HUES64 (cell line): ENCODE measurements around the gene PDZD7.

Experiments
- H3K27ac ChIP-seq: 2 replicates; pipeline ENCODE4 v1.7.0; 2013; ENCODE audit warnings: low read depth, low read length, inconsistent platforms
- H3K27me3 ChIP-seq: 2 replicates; pipeline ENCODE4 v1.6.1; 2013; ENCODE audit warnings: mild to moderate bottlenecking, low read length; ENCODE audit not compliant: insufficient read depth
- H3K36me3 ChIP-seq: 2 replicates; pipeline ENCODE4 v1.6.1; 2013; ENCODE audit warnings: mild to moderate bottlenecking, low read length; ENCODE audit not compliant: insufficient read depth
- H3K4me1 ChIP-seq: 2 replicates; pipeline ENCODE4 v1.6.1; 2013; ENCODE audit warnings: mild to moderate bottlenecking, low read length, moderate library complexity; ENCODE audit not compliant: insufficient read depth
- H3K4me3 ChIP-seq: 2 replicates; pipeline ENCODE4 v1.5.1; 2013; ENCODE audit warnings: mild to moderate bottlenecking, low read length, moderate library complexity
- H3K9ac ChIP-seq: 2 replicates; pipeline ENCODE4 v1.6.1; 2013; ENCODE audit warnings: mild to moderate bottlenecking, low read depth, low read length
- H3K9me3 ChIP-seq: 2 replicates; pipeline ENCODE4 v1.6.1; 2013; ENCODE audit warnings: low read depth, low read length; ENCODE audit not compliant: insufficient read depth
- WGBS: fragments of 150-250, 120-280 bp; methylation state at CpG from one replicate; pipeline ENCODE4 v1.1.7; 2013; ENCODE audit warnings: missing lambda C conversion rate; 5-methylcytosine and 5-hydroxymethylcytosine counted together

PDZD7 gene

GRCh38 chr10:101066896-101067355 is 36.0 kb upstream of the PDZD7 start:
- Histone ChIP-seq H3K27ac (no peak overlapping the region), H3K4me3 (peak overlapping the region; percentile 56), H3K9ac (no peak overlapping the region), H3K9me3 (no peaks in the 10 kb centered on the region), H3K27me3 (peaks cover 78% of the 10 kb centered on the region), H3K36me3 (no peaks in the 10 kb centered on the region), H3K4me1 (peaks cover 24% of the 10 kb centered on the region)
- under 1% methylated on average over 31 of the region's 31 CpGs for WGBS

- Histone ChIP-seq H3K9me3 (no peaks in the 10 kb centered on the region), H3K27me3 (peaks cover 78% of the 10 kb centered on the region), H3K4me1 (peaks cover 27% of the 10 kb centered on the region), H3K36me3 (no peaks in the 10 kb centered on the region), H3K9ac (no peak overlapping the region), H3K27ac (no peak overlapping the region), H3K4me3 (peak overlapping the region; percentile 56)
- WGBS = 1% methylated on average over 49 of the region's 49 CpGs
Measured at GRCh38 chr10:101066146-101066895, 35.4 kb upstream of the PDZD7 start.

- peaks cover 74% of the 10 kb centered on the region for H3K27me3 ChIP-seq
- H3K9ac ChIP-seq = no peak overlapping the region
- H3K27ac ChIP-seq = no peak overlapping the region
- H3K4me1 ChIP-seq = peaks cover 27% of the 10 kb centered on the region
- H3K4me3 ChIP-seq = peak overlapping the region; percentile 56; the same call in 1 of the 2 replicates
- no peaks in the 10 kb centered on the region for H3K36me3 ChIP-seq
- 77% methylated on average over 2 of the region's 3 CpGs for WGBS
- no peaks in the 10 kb centered on the region for H3K9me3 ChIP-seq
Measured at GRCh38 chr10:101065481-101066145, 34.7 kb upstream of the PDZD7 start.

- Histone ChIP-seq H3K4me3 (no peak overlapping the region), H3K36me3 (no peaks in the 10 kb centered on the region), H3K9ac (no peak overlapping the region), H3K27me3 (peaks cover 68% of the 10 kb centered on the region), H3K9me3 (no peaks in the 10 kb centered on the region), H3K4me1 (peaks cover 31% of the 10 kb centered on the region), H3K27ac (no peak overlapping the region)
- 87% methylated on average over 9 of the region's 9 CpGs for WGBS
Measured at GRCh38 chr10:101064415-101065030, 33.6 kb upstream of the PDZD7 start.

GRCh38 chr10:101063548-101064414 is 32.9 kb upstream of the PDZD7 start:
- Histone ChIP-seq H3K9me3 (no peaks in the 10 kb centered on the region), H3K27me3 (peaks cover 68% of the 10 kb centered on the region), H3K36me3 (no peaks in the 10 kb centered on the region), H3K9ac (no peak overlapping the region), H3K4me3 (peak overlapping the region; percentile 8; the same call in 1 of the 2 replicates), H3K27ac (no peak overlapping the region), H3K4me1 (peaks cover 31% of the 10 kb centered on the region)
- 31% methylated on average over 15 of the region's 15 CpGs for WGBS

GRCh38 chr10:101063050-101063525 is 32.2 kb upstream of the PDZD7 start:
- H3K27me3 ChIP-seq = peaks cover 68% of the 10 kb centered on the region

GRCh38 chr10:101062232-101063049 is 31.5 kb upstream of the PDZD7 start:
- WGBS = 1% methylated on average over 58 of the region's 63 CpGs
- Histone ChIP-seq H3K27me3 (peaks cover 65% of the 10 kb centered on the region), H3K27ac (no peak overlapping the region), H3K4me3 (peak overlapping the region; percentile 99), H3K9me3 (no peaks in the 10 kb centered on the region), H3K4me1 (peaks cover 31% of the 10 kb centered on the region), H3K36me3 (no peaks in the 10 kb centered on the region), H3K9ac (no peak overlapping the region)

More at GRCh38 chr10:101063050-101063525, 32.2 kb upstream of the PDZD7 start:
- peak overlapping the region; percentile 99 for H3K4me3 ChIP-seq
- H3K9me3 ChIP-seq = no peaks in the 10 kb centered on the region
- peaks cover 31% of the 10 kb centered on the region for H3K4me1 ChIP-seq
- H3K36me3 ChIP-seq = no peaks in the 10 kb centered on the region
- WGBS = 12% methylated on average over 19 of the region's 19 CpGs
- H3K27ac ChIP-seq = no peak overlapping the region
- no peak overlapping the region for H3K9ac ChIP-seq

GRCh38 chr10:101061624-101062231 is 30.8 kb upstream of the PDZD7 start, which contains the start of gene KAZALD1:
KAZALD1 (plus strand) TSS chr10:101061989; CDS start chr10:101062593, 604 bp downstream.
- 2% methylated on average over 31 of the region's 31 CpGs for WGBS
- Histone ChIP-seq H3K27ac (peak within 1 kb of the TSS; percentile 98), H3K27me3 (peaks cover 57% of the 10 kb centered on the region), H3K4me3 (peak within 1 kb of the TSS; percentile 99), H3K4me1 (peaks cover 31% of the 10 kb centered on the region), H3K36me3 (no peaks in the 10 kb centered on the region), H3K9me3 (no peaks in the 10 kb centered on the region), H3K9ac (peak within 1 kb of the TSS; percentile 94)

- Histone ChIP-seq H3K9me3 (no peaks in the 10 kb centered on the region), H3K9ac (peak overlapping the region; percentile 94), H3K4me3 (peak overlapping the region; percentile 99), H3K27me3 (peaks cover 51% of the 10 kb centered on the region), H3K4me1 (peaks cover 25% of the 10 kb centered on the region), H3K27ac (peak overlapping the region; percentile 98), H3K36me3 (no peaks in the 10 kb centered on the region)
- WGBS = under 1% methylated on average over 67 of the region's 67 CpGs
Measured at GRCh38 chr10:101060951-101061623, 30.2 kb upstream of the PDZD7 start.
